GM12865 (cell line): ENCODE measurements around the gene MEGF10.

Experiments
- DNase-seq: peaks from one replicate; pipeline ENCODE4 v3.0.0; 2010; ENCODE audit warnings: low read depth
- H3K4me3 ChIP-seq: 2 replicates; pipeline ENCODE4 v1.5.1; 2011; ENCODE audit warnings: mild to moderate bottlenecking, low read depth, low read length, control low read depth
- TF ChIP-seq, protein P1 (sequence below): IDR thresholded peaks from 2 replicates; pipeline ENCODE4 v1.5.1; 2011; ENCODE audit warnings: low read length, control low read depth, low read depth, inconsistent platforms; ENCODE audit not compliant: insufficient read depth; ENCODE audit errors: missing control alignments

MEGF10 gene

DNA sequence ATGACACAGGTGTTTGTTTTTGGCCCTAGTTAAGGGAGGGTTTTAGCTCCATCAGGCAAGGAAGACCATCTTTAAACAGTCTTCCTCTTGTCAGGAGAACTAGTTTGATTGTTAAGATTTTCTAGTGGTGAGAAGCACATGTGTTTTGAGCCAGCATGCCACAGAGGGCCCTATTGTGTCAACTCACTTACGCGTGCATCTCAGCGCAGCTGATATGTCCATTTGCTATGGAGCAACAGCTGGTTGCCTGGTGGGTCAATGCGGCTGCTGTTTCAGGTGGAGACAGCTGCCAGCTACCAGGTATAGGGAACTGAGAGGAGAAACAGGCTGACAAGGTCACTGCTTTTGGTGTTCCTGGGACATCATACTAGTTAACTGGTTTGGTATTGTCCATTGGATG lies 126.3 kb downstream of the MEGF10 start:
- TF ChIP-seq, protein P1, sequence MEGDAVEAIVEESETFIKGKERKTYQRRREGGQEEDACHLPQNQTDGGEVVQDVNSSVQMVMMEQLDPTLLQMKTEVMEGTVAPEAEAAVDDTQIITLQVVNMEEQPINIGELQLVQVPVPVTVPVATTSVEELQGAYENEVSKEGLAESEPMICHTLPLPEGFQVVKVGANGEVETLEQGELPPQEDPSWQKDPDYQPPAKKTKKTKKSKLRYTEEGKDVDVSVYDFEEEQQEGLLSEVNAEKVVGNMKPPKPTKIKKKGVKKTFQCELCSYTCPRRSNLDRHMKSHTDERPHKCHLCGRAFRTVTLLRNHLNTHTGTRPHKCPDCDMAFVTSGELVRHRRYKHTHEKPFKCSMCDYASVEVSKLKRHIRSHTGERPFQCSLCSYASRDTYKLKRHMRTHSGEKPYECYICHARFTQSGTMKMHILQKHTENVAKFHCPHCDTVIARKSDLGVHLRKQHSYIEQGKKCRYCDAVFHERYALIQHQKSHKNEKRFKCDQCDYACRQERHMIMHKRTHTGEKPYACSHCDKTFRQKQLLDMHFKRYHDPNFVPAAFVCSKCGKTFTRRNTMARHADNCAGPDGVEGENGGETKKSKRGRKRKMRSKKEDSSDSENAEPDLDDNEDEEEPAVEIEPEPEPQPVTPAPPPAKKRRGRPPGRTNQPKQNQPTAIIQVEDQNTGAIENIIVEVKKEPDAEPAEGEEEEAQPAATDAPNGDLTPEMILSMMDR = no peak
- DNase-seq = no peak
- H3K4me3 ChIP-seq = no peak overlapping the region

DNA sequence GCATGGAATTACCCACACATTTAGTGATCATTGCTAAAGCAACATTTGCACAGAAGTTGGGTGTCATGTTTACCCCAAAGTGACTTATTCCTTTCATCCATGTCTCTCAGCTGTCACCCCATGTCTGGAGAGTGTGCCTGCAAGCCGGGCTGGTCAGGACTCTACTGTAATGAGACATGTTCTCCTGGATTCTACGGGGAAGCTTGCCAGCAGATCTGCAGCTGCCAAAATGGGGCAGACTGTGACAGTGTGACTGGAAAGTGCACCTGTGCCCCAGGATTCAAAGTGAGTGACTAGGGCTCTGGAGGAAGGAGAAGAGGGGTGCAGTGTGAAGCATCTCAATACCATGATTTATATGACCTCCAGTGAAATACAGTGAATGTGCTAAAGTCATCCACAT lies 126.9 kb downstream of the MEGF10 start:
- H3K4me3 ChIP-seq = no peak overlapping the region
- TF ChIP-seq, protein P1 = no peak
- no peak for DNase-seq

DNA sequence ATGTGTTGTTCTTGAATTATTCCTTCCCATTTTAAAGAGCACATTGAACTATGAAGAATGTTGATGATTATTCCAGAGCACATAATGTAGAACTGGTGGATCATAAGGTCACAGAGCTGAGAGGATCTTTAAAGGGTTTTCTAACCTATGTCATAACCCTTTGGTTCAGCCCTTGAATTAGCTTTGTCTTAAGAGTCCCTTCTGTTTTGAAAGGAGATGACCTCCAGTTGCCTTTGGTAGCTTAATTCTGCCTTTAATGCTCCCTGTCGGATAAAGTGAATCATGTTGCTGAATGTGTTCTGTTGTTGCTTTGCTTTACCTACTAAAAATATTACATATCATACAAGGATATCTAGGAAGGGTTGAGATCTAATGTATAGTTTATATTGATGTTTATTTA lies 127.8 kb downstream of the MEGF10 start:
- no peak for DNase-seq
- TF ChIP-seq, protein P1 = no peak
- no peak overlapping the region for H3K4me3 ChIP-seq

DNA sequence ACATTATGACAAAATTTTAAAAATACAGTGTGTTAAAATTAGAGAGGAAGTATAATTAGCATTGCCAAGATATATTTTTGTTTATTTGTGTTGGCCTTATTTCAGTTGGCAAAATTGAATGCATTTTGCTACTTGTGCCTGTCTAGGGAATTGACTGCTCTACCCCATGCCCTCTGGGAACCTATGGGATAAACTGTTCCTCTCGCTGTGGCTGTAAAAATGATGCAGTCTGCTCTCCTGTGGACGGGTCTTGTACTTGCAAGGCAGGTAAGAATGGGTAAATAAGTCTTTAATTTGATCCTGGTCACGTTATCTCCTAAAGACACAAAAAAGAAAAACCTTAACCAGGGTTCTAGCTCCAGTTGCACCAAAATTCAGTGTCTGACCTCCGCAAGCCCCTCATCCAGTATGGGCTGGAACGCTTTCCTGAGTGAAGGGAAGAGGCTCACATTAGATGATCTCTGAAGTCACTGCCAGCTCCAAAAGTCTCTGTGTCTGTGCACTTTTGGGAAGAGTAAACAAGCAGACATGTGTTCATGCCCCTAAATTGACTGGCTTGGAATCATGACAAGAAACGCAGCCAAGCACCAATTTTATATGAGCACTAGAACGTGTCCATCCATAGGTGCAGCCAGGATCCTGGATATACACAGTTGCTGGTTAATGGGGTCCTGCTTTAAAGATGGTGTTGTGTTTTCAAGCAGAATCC lies 128.5 kb downstream of the MEGF10 start:
- TF ChIP-seq, protein P1 = no peak
- DNase-seq = no peak
- no peak overlapping the region for H3K4me3 ChIP-seq

DNA sequence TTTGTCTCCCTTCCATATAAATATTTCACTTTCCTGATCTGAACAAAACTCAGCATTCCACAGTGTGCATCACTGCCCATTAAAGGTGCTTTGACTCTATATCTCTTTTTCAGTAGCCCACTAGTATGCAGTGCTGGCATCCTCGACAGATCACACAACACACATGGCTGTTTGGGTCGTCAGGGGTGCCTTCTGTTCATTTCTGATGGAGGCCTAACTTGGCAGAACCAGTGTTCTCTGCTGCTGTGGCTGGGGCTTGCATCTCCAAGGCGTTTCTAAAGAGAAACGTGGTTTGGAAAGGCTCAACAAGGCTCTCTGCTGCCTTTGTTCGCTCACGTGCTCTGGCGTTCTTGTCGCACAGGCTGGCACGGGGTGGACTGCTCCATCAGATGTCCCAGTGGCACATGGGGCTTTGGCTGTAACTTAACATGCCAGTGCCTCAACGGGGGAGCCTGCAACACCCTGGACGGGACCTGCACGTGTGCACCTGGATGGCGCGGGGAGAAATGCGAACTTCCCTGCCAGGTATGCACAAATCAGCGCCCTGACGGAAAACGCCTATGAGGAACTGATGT lies 129.2 kb downstream of the MEGF10 start:
- TF ChIP-seq, protein P1 = no peak
- no peak overlapping the region for H3K4me3 ChIP-seq
- DNase-seq = no peak

DNA sequence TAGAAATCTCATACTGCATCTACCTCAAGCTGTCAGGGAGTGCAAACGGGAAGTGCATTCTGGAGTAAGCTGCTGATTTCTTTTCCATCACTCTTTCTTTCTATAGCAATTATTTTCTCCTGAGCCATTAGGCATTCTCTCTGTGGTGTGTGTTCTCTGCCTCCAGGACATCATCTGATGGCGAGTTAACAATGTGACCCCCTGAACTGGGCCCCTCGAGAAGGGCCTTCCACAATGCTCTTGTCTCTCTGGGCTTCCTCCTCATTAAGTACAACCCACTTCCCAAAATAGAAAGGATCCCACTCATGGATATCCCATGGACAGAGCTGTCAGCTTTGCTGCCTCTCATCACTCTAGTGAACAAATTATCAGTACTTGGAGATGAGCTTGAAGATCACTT lies 130.2 kb downstream of the MEGF10 start:
- H3K4me3 ChIP-seq = no peak overlapping the region
- TF ChIP-seq, protein P1 = no peak
- DNase-seq = no peak

DNA sequence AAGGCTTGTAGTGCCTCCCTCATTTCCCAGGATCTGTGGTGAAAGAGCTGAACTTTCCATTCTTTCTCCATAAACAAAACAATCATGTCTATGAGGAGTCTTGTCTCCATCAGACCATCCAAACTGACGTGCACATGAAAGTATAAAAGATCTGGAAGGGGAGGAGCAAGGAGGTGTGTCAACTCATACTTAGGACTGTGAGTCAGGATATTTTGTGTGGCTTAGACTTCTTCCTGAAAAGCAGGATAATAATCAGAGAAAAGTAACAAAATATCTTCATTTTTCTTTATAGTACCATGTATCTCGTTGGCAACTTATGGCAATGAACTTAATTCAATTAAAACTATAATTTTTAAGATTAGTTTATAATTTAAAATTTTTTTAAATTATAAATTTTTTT lies 130.9 kb downstream of the MEGF10 start:
- DNase-seq = no peak
- TF ChIP-seq, protein P1 = no peak
- H3K4me3 ChIP-seq = no peak overlapping the region
